Endothelial cell of umbilical vein (primary cell): ENCODE data around the gene NCOA3. TPM values are rescaled to one million over a fixed set of nuclear protein-coding genes. Genes with fewer than 3 reads are reported as not detected.

Source experiments
- BruUV-seq: library from RNA; stranded (reverse); fragments of 400-500 nt; replicated peaks from 2 replicates; lab custom pipeline; 2021; lab: Mats Ljungman, UMichigan
- CTCF ChIA-PET: fragments of 300-600, 350-600 bp; sonication (Branson Sonifier 250); formaldehyde crosslinking; loops from one replicate; lab custom pipeline; 2021; ENCODE audit warnings: antibody characterized with exemption, inconsistent platforms; lab: Charles Lee
- POLR2A ChIA-PET: fragments of 300-600, 350-600 bp; sonication (Branson Sonifier 250); formaldehyde crosslinking; loops from one replicate; lab custom pipeline; 2021; ENCODE audit warnings: antibody characterized with exemption, inconsistent platforms; lab: Charles Lee
- DNase-seq: peaks from one replicate; pipeline ENCODE4 v3.0.0-alpha.2; 2011; ENCODE audit warnings: low read depth, low spot score
- FAIRE-seq: peaks from 2 replicates; lab custom pipeline; 2011; peaks lifted over from hg19 to GRCh38; lab: Jason Lieb, UNC
- H2AFZ ChIP-seq: 2 replicates; pipeline ENCODE4 v1.6.0; 2012; ENCODE audit warnings: low read depth, low read length, control low read depth, inconsistent platforms
- H3K27ac ChIP-seq: 2 replicates; pipeline ENCODE4 v1.5.1; 2011; ENCODE audit warnings: low read depth, mild to moderate bottlenecking, control low read depth, low read length, moderate library complexity; ENCODE audit not compliant: insufficient read depth
- H3K27me3 ChIP-seq, 2 experiments: 2 replicates each; pipeline versions ENCODE4 v1.6.0 to v1.6.1; 2011; ENCODE audit warnings: low read length in 2 of 2, mixed read lengths in 1 of 2; ENCODE audit not compliant: control insufficient read depth in 2 of 2, insufficient read depth in 2 of 2
- H3K36me3 ChIP-seq, 2 experiments: 2 replicates in 1 of 2; 3 replicates in 1 of 2; pipeline ENCODE4 v1.5.1; 2011; ENCODE audit warnings: low read length in 2 of 2, mild to moderate bottlenecking in 1 of 2, moderate library complexity in 1 of 2; ENCODE audit not compliant: control insufficient read depth in 2 of 2, insufficient read depth in 2 of 2; ENCODE audit errors: extremely low read depth in 1 of 2
- H3K4me1 ChIP-seq: 3 replicates; pipeline ENCODE4 v1.5.1; 2011; ENCODE audit warnings: mild to moderate bottlenecking, low read length; ENCODE audit not compliant: control insufficient read depth, insufficient read depth; ENCODE audit errors: extremely low read depth
- H3K4me2 ChIP-seq: 2 replicates; pipeline ENCODE4 v1.6.1; 2011; ENCODE audit warnings: low read length, control low read depth, mixed read lengths; ENCODE audit not compliant: insufficient read depth
- H3K4me3 ChIP-seq, 3 experiments: fragments of 200-600 bp in 1 of 3; sonication (generic), shearing (Covaris generic) in 1 of 3; replicated peaks in 1 of 3; 2 replicates each; pipeline ENCODE4 v1.5.1; 2011 to 2016; ENCODE audit warnings: control low read depth in 3 of 3, low read length in 3 of 3, mild to moderate bottlenecking in 2 of 3, inconsistent platforms in 1 of 3, low read depth in 1 of 3, moderate library complexity in 1 of 3; ENCODE audit not compliant: insufficient read depth in 1 of 3
- H3K79me2 ChIP-seq: 2 replicates; pipeline ENCODE4 v1.6.0; 2012; ENCODE audit warnings: low read length, inconsistent platforms; ENCODE audit not compliant: control insufficient read depth, insufficient read depth
- H3K9ac ChIP-seq: replicated peaks from 2 replicates; pipeline ENCODE3; 2011; ENCODE audit warnings: low read length, control low read depth; ENCODE audit not compliant: insufficient read depth; ENCODE audit errors: extremely low read depth
- H3K9me1 ChIP-seq: replicated peaks from 3 replicates; pipeline ENCODE4 v1.6.0; 2011; ENCODE audit warnings: mild to moderate bottlenecking, low read length; ENCODE audit not compliant: control insufficient read depth, insufficient read depth; ENCODE audit errors: extremely low read depth
- H3K9me3 ChIP-seq: replicated peaks from 2 replicates; pipeline ENCODE4 v1.5.1; 2012; ENCODE audit warnings: low read length, inconsistent platforms; ENCODE audit not compliant: control insufficient read depth, insufficient read depth
- H4K20me1 ChIP-seq: replicated peaks from 2 replicates; pipeline ENCODE3; 2011; ENCODE audit warnings: mild to moderate bottlenecking, low read length; ENCODE audit not compliant: control insufficient read depth, insufficient read depth; ENCODE audit errors: extremely low read depth
- EZH2 ChIP-seq: IDR thresholded peaks from 2 replicates; pipeline ENCODE4 v1.6.1; 2012; ENCODE audit warnings: borderline replicate concordance, low read depth, mild to moderate bottlenecking, moderate library complexity, low read length, inconsistent platforms; ENCODE audit not compliant: severe bottlenecking
- FOS ChIP-seq: IDR thresholded peaks from 2 replicates; pipeline ENCODE4 v1.6.1; 2011; ENCODE audit warnings: mild to moderate bottlenecking, low read length, moderate library complexity, borderline replicate concordance; ENCODE audit not compliant: insufficient read depth
- GATA2 ChIP-seq: IDR thresholded peaks from 2 replicates; pipeline ENCODE4 v1.7.0; 2011; ENCODE audit warnings: low read depth, mild to moderate bottlenecking, moderate library complexity, mixed read lengths, low read length; ENCODE audit not compliant: insufficient read length, insufficient read depth
- JUN ChIP-seq: IDR thresholded peaks from 2 replicates; pipeline ENCODE4 v1.6.1; 2011; ENCODE audit warnings: borderline replicate concordance, low read depth; ENCODE audit not compliant: insufficient read length, insufficient read depth
- MYC ChIP-seq: IDR thresholded peaks from one replicate; pipeline ENCODE4 v1.6.1; 2011; ENCODE audit warnings: mild to moderate bottlenecking, low read depth, low read length
- POLR2A ChIP-seq: IDR thresholded peaks from 2 replicates; pipeline ENCODE4 v1.6.1; 2012; ENCODE audit warnings: low read depth, mild to moderate bottlenecking, control low read depth, low read length
- POLR2AphosphoS5 ChIP-seq: IDR thresholded peaks from 2 replicates; pipeline ENCODE4 v1.6.1; 2012; ENCODE audit warnings: low read depth, mild to moderate bottlenecking, control low read depth, low read length, moderate library complexity; ENCODE audit not compliant: insufficient read depth
- dilution Hi-C: fragments of 300-500 bp; cut with MboI; formaldehyde crosslinking; loops from one replicate; pipeline ENCODE4 v1.15.0; 2019; ENCODE audit warnings: low sequenced_read_pairs; ENCODE audit not compliant: extremely low pct_ligation_motif_present
- intact Hi-C: fragments of 100-400 bp; cut with micrococcal nuclease; formaldehyde crosslinking; loops from one replicate; pipeline ENCODE4 v1.10.0; 2022
- polyA plus RNA-seq, 4 experiments: library from polyadenylated mRNA; depleted of rRNA in 3 of 4; stranded (reverse) in 3 of 4; unstranded in 1 of 4; fragments of >200 nt; gene quantifications; 2 replicates each; pipeline versions ENCODE4 v1.2.1 to v1.2.3, GENCODE V29; 2011 to 2012; ENCODE audit warnings: missing spikeins in 1 of 4
- total RNA-seq: library from RNA; stranded (reverse); gene quantifications from 2 replicates; pipeline ENCODE4 v1.2.3, GENCODE V29; 2021
- TF ChIP-seq, protein P1 (sequence below): IDR thresholded peaks from 2 replicates; pipeline ENCODE4 v1.6.1; 2011; ENCODE audit not compliant: insufficient read depth, insufficient read length
- TF ChIP-seq, protein P2 (sequence below), 2 donors: IDR thresholded peaks; 1 replicate in 1 of 2; 2 replicates in 1 of 2; pipeline ENCODE4 v1.5.1; 2011; ENCODE audit warnings: low read length in 2 of 2, mild to moderate bottlenecking in 2 of 2, moderate library complexity in 2 of 2, control low read depth in 1 of 2, inconsistent platforms in 1 of 2, low read depth in 1 of 2; ENCODE audit not compliant: insufficient read depth in 1 of 2; ENCODE audit errors: extremely low read depth in 1 of 2

Gene NCOA3
- total and polyA plus RNA-seq, 2 donors (not counting 3 experiments of a cell fraction or from before 2014, with no cell fraction given) = 12.0 to 35.6 TPM

DNA sequence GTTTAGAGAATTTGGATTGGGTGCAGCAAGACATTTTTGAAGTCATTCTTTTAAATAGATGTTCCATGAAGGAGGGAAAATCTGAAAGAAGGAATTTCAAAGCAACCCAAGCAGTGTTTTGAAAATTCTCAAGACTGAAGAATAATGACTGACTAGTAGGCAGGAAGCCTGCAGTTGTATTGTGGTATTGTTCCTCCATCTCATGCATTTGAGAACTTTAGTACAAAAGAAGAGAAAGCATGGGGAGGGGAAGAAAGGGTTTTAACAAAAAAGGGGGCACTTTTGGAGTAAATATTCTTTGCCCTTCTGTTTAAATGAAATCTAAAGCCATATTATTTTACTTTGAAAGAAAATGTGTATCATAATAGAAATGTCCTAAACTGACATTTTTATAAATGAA lies 6.6 kb downstream of the NCOA3 start:
- BruUV-seq = no TSS peak
- Histone ChIP-seq H3K36me3 (no peaks in the 10 kb centered on the region), H3K9ac (no peak overlapping the region), H3K79me2 (peaks cover 82% of the 10 kb centered on the region), H3K27me3 (no peaks in the 10 kb centered on the region), H2AFZ (no peak overlapping the region), H3K9me1 (no peaks in the 10 kb centered on the region), H3K4me1 (peaks cover 9% of the 10 kb centered on the region), H3K4me3 (no peak overlapping the region), H3K9me3 (no peaks in the 10 kb centered on the region), H4K20me1 (no peaks in the 10 kb centered on the region), H3K4me2 (no peak overlapping the region), H3K27ac (no peak overlapping the region)
- dilution Hi-C loops (no loop called here), intact Hi-C loops (no loop called here)
- DNase-seq (peak; percentile 44), FAIRE-seq (peak; percentile 63)
- TF ChIP-seq GATA2 (no peak), JUN (no peak), FOS (no peak), MYC (no peak), POLR2AphosphoS5 (no peak), EZH2 (no peak), POLR2A (no peak)
- TF ChIP-seq, protein P1, sequence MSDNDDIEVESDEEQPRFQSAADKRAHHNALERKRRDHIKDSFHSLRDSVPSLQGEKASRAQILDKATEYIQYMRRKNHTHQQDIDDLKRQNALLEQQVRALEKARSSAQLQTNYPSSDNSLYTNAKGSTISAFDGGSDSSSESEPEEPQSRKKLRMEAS = no peak
- TF ChIP-seq, protein P2, sequence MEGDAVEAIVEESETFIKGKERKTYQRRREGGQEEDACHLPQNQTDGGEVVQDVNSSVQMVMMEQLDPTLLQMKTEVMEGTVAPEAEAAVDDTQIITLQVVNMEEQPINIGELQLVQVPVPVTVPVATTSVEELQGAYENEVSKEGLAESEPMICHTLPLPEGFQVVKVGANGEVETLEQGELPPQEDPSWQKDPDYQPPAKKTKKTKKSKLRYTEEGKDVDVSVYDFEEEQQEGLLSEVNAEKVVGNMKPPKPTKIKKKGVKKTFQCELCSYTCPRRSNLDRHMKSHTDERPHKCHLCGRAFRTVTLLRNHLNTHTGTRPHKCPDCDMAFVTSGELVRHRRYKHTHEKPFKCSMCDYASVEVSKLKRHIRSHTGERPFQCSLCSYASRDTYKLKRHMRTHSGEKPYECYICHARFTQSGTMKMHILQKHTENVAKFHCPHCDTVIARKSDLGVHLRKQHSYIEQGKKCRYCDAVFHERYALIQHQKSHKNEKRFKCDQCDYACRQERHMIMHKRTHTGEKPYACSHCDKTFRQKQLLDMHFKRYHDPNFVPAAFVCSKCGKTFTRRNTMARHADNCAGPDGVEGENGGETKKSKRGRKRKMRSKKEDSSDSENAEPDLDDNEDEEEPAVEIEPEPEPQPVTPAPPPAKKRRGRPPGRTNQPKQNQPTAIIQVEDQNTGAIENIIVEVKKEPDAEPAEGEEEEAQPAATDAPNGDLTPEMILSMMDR (IDR thresholded peaks at IDR 0.05; ENCODE audit: extremely low read depth in 1 of 2, insufficient read depth in 1 of 2, low read depth in 1 of 2, low read length in 2 of 2) = no peak
- ChIA-PET CTCF (interaction anchor here (0.7 to 2.6 kb wide), 5 partner anchors 15 to 124 kb away, joined by 3 to 11 read pairs (median 3); no protein-coding TSS in a partner anchor), POLR2A (interaction anchor here (0.6 kb wide), 1 partner anchor 112 kb away, joined by 3 read pairs; no protein-coding TSS in a partner anchor)
